Kidney (tissue), 14 donors: ENCODE measurements around the gene ALKBH3. TPM values are rescaled to one million over a fixed set of nuclear protein-coding genes. Genes with fewer than 3 reads are reported as not detected.

Source experiments
- DNase-seq, 5 donors: peaks; one replicate each; pipeline ENCODE4 v3.0.0-alpha.2; 2013 to 2020
- FAIRE-seq: peaks from 2 replicates; lab custom pipeline; 2012; peaks lifted over from hg19 to GRCh38; lab: Jason Lieb, UNC
- H3K27ac ChIP-seq, 2 donors: one replicate each; pipeline ENCODE4 v1.7.0; 2013; ENCODE audit warnings: low read depth in 2 of 2, low read length in 2 of 2, inconsistent platforms in 1 of 2
- H3K27me3 ChIP-seq: one replicate; pipeline ENCODE4 v1.7.1; 2013; ENCODE audit warnings: low read length, inconsistent platforms; ENCODE audit not compliant: control insufficient read depth, insufficient read depth
- H3K36me3 ChIP-seq, 3 donors: one replicate each; pipeline versions ENCODE4 v1.7.0 to v1.7.1; 2013; ENCODE audit warnings: low read length in 3 of 3, control low read depth in 1 of 3, inconsistent platforms in 1 of 3; ENCODE audit not compliant: insufficient read depth in 3 of 3, control insufficient read depth in 2 of 3
- H3K4me1 ChIP-seq, 3 donors: one replicate each; pipeline versions ENCODE4 v1.7.0 to v1.7.1; 2013; ENCODE audit warnings: low read length in 3 of 3, inconsistent platforms in 1 of 3, low read depth in 1 of 3; ENCODE audit not compliant: control insufficient read depth in 2 of 3, insufficient read depth in 2 of 3
- H3K4me3 ChIP-seq, 3 donors: one replicate each; pipeline versions ENCODE4 v1.7.0 to v1.8.1; 2013; ENCODE audit warnings: low read length in 3 of 3, control low read depth in 1 of 3, inconsistent platforms in 1 of 3
- H3K9ac ChIP-seq, 3 donors: one replicate each; pipeline versions ENCODE4 v1.7.0 to v1.7.1; 2013; ENCODE audit warnings: low read length in 3 of 3, control low read depth in 1 of 3, inconsistent platforms in 1 of 3
- H3K9me3 ChIP-seq, 3 donors: one replicate each; pipeline versions ENCODE4 v1.7.0 to v1.7.1; 2013; ENCODE audit warnings: low read length in 3 of 3, control low read depth in 1 of 3, inconsistent platforms in 1 of 3; ENCODE audit not compliant: control insufficient read depth in 2 of 3, insufficient read depth in 1 of 3
- CTCF ChIP-seq: IDR thresholded peaks from 3 replicates; pipeline ENCODE4 v1.5.1; 2012; ENCODE audit warnings: mild to moderate bottlenecking, moderate library complexity, borderline replicate concordance; ENCODE audit not compliant: insufficient read depth; ENCODE audit errors: extremely low read depth
- intact Hi-C: fragments of 100-400 bp; cut with DNase I; formaldehyde crosslinking; loops from one replicate; pipeline ENCODE4 v1.11.1; 2022
- polyA plus RNA-seq: library from polyadenylated mRNA; stranded (reverse); fragments of 350-450 nt; fragmentation: Illumina TruSeq; extraction: RNeasy Lipid Tissue Mini Kit (QIAGEN cat#74804); gene quantifications from one replicate; pipeline ENCODE4 v1.2.3, GENCODE V29; 2014; ENCODE audit warnings: low read depth, low replicate concordance; ENCODE audit not compliant: insufficient read depth
- total RNA-seq: library from RNA; stranded (reverse); fragmentation: NEBNext Ultra II Directional; extraction: Animal tissue kit (Norgen Biotek cat#: 25700); gene quantifications from one replicate; pipeline ENCODE4 v1.2.1, GENCODE V29; 2021
- donor health status: control.
- donor health status: control.
- donor health status: control.
- donor health status: control.
- donor health status: control.
- donor health status: DM: yes; HTN: yes; CAD: no.
- donor health status: Normal renal cell carcinoma (clear cell type).

The ALKBH3 gene
- total and polyA plus RNA-seq, 2 donors from 2014 or later: 23.8 to 49.0 TPM

- Histone ChIP-seq H3K27me3 (peaks cover 13% of the 10 kb centered on the region), H3K9me3 (no peaks in the 10 kb centered on the region), H3K4me1 (peaks cover 0 to 12% (median 0%) of the 10 kb centered on the region in 3 donors), H3K9ac (peak overlapping the region in 2 of 3 donors; percentile 70 to 73), H3K4me3 (peak overlapping the region in 2 of 3 donors; percentile 64 to 74), H3K27ac (peak overlapping the region; percentile 90 to 94), H3K36me3 (no peaks in the 10 kb centered on the region)
- DNase-seq (peak in 2 of 5 donors; percentile 64 to 87), FAIRE-seq (no peak)
- intact Hi-C loops: loop anchor here (10.0 kb wide), 1 partner anchor 90 kb away; no protein-coding TSS in a partner anchor
- peak; percentile 49 for TF ChIP-seq CTCF
Measured at GRCh38 chr11:43944761-43945311, 64.2 kb downstream of the ALKBH3 start.

- Histone ChIP-seq H3K27ac (peak overlapping the region in 1 of 2 donors; percentile 69), H3K4me1 (peaks cover 0 to 12% (median 0%) of the 10 kb centered on the region in 3 donors), H3K9ac (no peak overlapping the region), H3K4me3 (no peak overlapping the region), H3K27me3 (peaks cover 8% of the 10 kb centered on the region), H3K9me3 (no peaks in the 10 kb centered on the region), H3K36me3 (no peaks in the 10 kb centered on the region)
- FAIRE-seq (no peak), DNase-seq (peak in 2 of 5 donors; percentile 39 to 71)
- no peak for TF ChIP-seq CTCF
- intact Hi-C loops: loop anchor here (10.0 kb wide), 1 partner anchor 88 kb away; no protein-coding TSS in a partner anchor
Measured at GRCh38 chr11:43947003-43947500, 66.4 kb downstream of the ALKBH3 start.

GRCh38 chr11:43947815-43948214 lies 67.2 kb downstream of the ALKBH3 start:
- FAIRE-seq (no peak), DNase-seq (peak in 1 of 5 donors; percentile 42)
- Histone ChIP-seq H3K9me3 (no peaks in the 10 kb centered on the region), H3K27me3 (peaks cover 8% of the 10 kb centered on the region), H3K9ac (no peak overlapping the region), H3K4me1 (peaks cover 0 to 12% (median 0%) of the 10 kb centered on the region in 3 donors), H3K36me3 (no peaks in the 10 kb centered on the region), H3K4me3 (no peak overlapping the region), H3K27ac (peak overlapping the region; percentile 38 to 47)
- intact Hi-C loops: loop anchor here (10.0 kb wide), 1 partner anchor 87 kb away; no protein-coding TSS in a partner anchor
- TF ChIP-seq CTCF: no peak
